ENCODE results near the gene ARHGEF1. TPM values are rescaled to one million over a fixed set of nuclear protein-coding genes. Genes with fewer than 3 reads are reported as not detected.

ARHGEF1 gene
- 68.6 TPM for polyA plus RNA-seq (2013, experiment 1 of 2; ENCODE audit: insufficient read length)
- 73.3 TPM for polyA plus RNA-seq (2013, experiment 2 of 2; ENCODE audit: insufficient read length)

GRCh38 chr19:41882568-41883462 lies at the start of gene ARHGEF1:
TSS of gene ARHGEF1 (plus strand) at chr19:41883184. CDS start at chr19:41888083, 4,899 bp downstream.
- DNase-seq = peak; percentile 30

- no peak for DNase-seq
Observed at GRCh38 chr19:41837981-41838708, 44.8 kb upstream of the ARHGEF1 start.

GRCh38 chr19:41839211-41839610 lies 43.8 kb upstream of the ARHGEF1 start:
- DNase-seq = no peak

- no peak for DNase-seq
Observed at GRCh38 chr19:41843371-41843770, 39.6 kb upstream of the ARHGEF1 start.

GRCh38 chr19:41844601-41845000 lies 38.4 kb upstream of the ARHGEF1 start, which contains the start of gene LYPD4:
TSS of gene LYPD4 (minus strand) at chr19:41844683. CDS start at chr19:41839285, 5,398 bp downstream.
- DNase-seq = no peak

GRCh38 chr19:41845001-41845050 lies 38.2 kb upstream of the ARHGEF1 start, which contains the start of gene DMRTC2:
TSS of gene DMRTC2 (plus strand) at chr19:41845042. CDS start at chr19:41847429, 2,387 bp downstream.
- no peak for DNase-seq

GRCh38 chr19:41845051-41845590 lies 37.9 kb upstream of the ARHGEF1 start:
- no peak for DNase-seq

- no peak for DNase-seq
Observed at GRCh38 chr19:41847351-41848105, 35.5 kb upstream of the ARHGEF1 start.

- DNase-seq = no peak
Observed at GRCh38 chr19:41848666-41849065, 34.3 kb upstream of the ARHGEF1 start.

GRCh38 chr19:41849067-41849466 lies 33.9 kb upstream of the ARHGEF1 start:
- DNase-seq = no peak

GRCh38 chr19:41850381-41850780 lies 32.6 kb upstream of the ARHGEF1 start:
- DNase-seq = no peak

GRCh38 chr19:41851456-41851855 lies 31.5 kb upstream of the ARHGEF1 start:
- no peak for DNase-seq

GRCh38 chr19:41853344-41853743 lies 29.6 kb upstream of the ARHGEF1 start:
- no peak for DNase-seq

- no peak for DNase-seq
Observed at GRCh38 chr19:41853768-41854167, 29.2 kb upstream of the ARHGEF1 start.

- no peak for DNase-seq
Observed at GRCh38 chr19:41859213-41859617, 23.8 kb upstream of the ARHGEF1 start.

GRCh38 chr19:41859618-41860418 lies 23.2 kb upstream of the ARHGEF1 start, which contains the start of gene RPS19:
TSS of gene RPS19 (plus strand) at chr19:41860255. CDS start at chr19:41860775, 520 bp downstream.
- peak; percentile 98 for DNase-seq

- no peak for DNase-seq
Observed at GRCh38 chr19:41860419-41861115, 22.4 kb upstream of the ARHGEF1 start.

GRCh38 chr19:41861116-41861768 lies 21.7 kb upstream of the ARHGEF1 start:
- DNase-seq = no peak

- DNase-seq = no peak
Observed at GRCh38 chr19:41861846-41862245, 21.1 kb upstream of the ARHGEF1 start.

GRCh38 chr19:41862445-41862986 lies 20.5 kb upstream of the ARHGEF1 start:
- DNase-seq = no peak
